ENCODE data around the gene CMSS1.

- TF ChIP-seq RAD21 (IDR thresholded peaks at IDR 0.05; ENCODE audit: low read depth) (no peak), POLR2A (IDR thresholded peaks at IDR 0.05; ENCODE audit: borderline replicate concordance, extremely low read depth, insufficient read depth, insufficient read length) (no peak), YY1 (IDR thresholded peaks at IDR 0.05; ENCODE audit: extremely low read depth, insufficient replicate concordance, low read depth, low read length) (no peak)
- TF ChIP-seq, protein P1, sequence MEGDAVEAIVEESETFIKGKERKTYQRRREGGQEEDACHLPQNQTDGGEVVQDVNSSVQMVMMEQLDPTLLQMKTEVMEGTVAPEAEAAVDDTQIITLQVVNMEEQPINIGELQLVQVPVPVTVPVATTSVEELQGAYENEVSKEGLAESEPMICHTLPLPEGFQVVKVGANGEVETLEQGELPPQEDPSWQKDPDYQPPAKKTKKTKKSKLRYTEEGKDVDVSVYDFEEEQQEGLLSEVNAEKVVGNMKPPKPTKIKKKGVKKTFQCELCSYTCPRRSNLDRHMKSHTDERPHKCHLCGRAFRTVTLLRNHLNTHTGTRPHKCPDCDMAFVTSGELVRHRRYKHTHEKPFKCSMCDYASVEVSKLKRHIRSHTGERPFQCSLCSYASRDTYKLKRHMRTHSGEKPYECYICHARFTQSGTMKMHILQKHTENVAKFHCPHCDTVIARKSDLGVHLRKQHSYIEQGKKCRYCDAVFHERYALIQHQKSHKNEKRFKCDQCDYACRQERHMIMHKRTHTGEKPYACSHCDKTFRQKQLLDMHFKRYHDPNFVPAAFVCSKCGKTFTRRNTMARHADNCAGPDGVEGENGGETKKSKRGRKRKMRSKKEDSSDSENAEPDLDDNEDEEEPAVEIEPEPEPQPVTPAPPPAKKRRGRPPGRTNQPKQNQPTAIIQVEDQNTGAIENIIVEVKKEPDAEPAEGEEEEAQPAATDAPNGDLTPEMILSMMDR (IDR thresholded peaks at IDR 0.05 in 2 of 3, conservative IDR thresholded peaks at IDR 0.05 in 1 of 3; ENCODE audit: borderline replicate concordance in 1 of 3, insufficient read depth in 1 of 3, low read depth in 2 of 3, low read length in 2 of 3): no peak
Measured at GRCh38 chr3:100104442-100104798, 286.8 kb downstream of the CMSS1 start.
